Activated effector memory CD4-positive, alpha-beta T cell treated with Interleukin-2 at 50 U/mL for 16 hours (primary cell): ENCODE data around the gene EML5.

ENCODE experiments used
- DNase-seq: peaks from one replicate; pipeline ENCODE4 v3.0.0-alpha.2; 2020

The EML5 gene

GRCh38 chr14:88612981-88613380, 179.8 kb downstream of the EML5 start:
- DNase-seq: no peak

GRCh38 chr14:88611878-88612277, 180.9 kb downstream of the EML5 start:
- no peak for DNase-seq

- no peak for DNase-seq
Observed at GRCh38 chr14:88607829-88608228, 184.9 kb downstream of the EML5 start.

GRCh38 chr14:88605594-88605993, 187.2 kb downstream of the EML5 start:
- no peak for DNase-seq

- no peak for DNase-seq
Observed at GRCh38 chr14:88604212-88604611, 188.5 kb downstream of the EML5 start.

- no peak for DNase-seq
Observed at GRCh38 chr14:88599761-88600439, 192.9 kb downstream of the EML5 start.

- DNase-seq: no peak
Observed at GRCh38 chr14:88599326-88599725, 193.4 kb downstream of the EML5 start.

- no peak for DNase-seq
Observed at GRCh38 chr14:88598097-88598675, 194.6 kb downstream of the EML5 start.

GRCh38 chr14:88597601-88598000, 195.2 kb downstream of the EML5 start:
- no peak for DNase-seq

GRCh38 chr14:88597038-88597437, 195.7 kb downstream of the EML5 start:
- DNase-seq: no peak

GRCh38 chr14:88592031-88592430, 200.7 kb downstream of the EML5 start:
- no peak for DNase-seq

- DNase-seq: no peak
Observed at GRCh38 chr14:88590173-88590572, 202.6 kb downstream of the EML5 start.

- no peak for DNase-seq
Observed at GRCh38 chr14:88588081-88588480, 204.7 kb downstream of the EML5 start.

- no peak for DNase-seq
Observed at GRCh38 chr14:88584451-88584850, 208.3 kb downstream of the EML5 start.

- DNase-seq: no peak
Observed at GRCh38 chr14:88576222-88576621, 216.5 kb downstream of the EML5 start.

- no peak for DNase-seq
Observed at GRCh38 chr14:88572117-88572516, 220.6 kb downstream of the EML5 start.

GRCh38 chr14:88568196-88568595, 224.6 kb downstream of the EML5 start:
- DNase-seq: no peak

- DNase-seq: no peak
Observed at GRCh38 chr14:88565427-88565826, 227.3 kb downstream of the EML5 start.

- no peak for DNase-seq
Observed at GRCh38 chr14:88563845-88564244, 228.9 kb downstream of the EML5 start.

GRCh38 chr14:88562831-88563686, 229.7 kb downstream of the EML5 start, which contains the start of gene ZC3H14:
Gene ZC3H14 (plus strand): TSS chr14:88563037. CDS start chr14:88563134, 97 bp downstream.
- DNase-seq: peak; percentile 82

GRCh38 chr14:88562532-88562830, 230.3 kb downstream of the EML5 start:
- no peak for DNase-seq
